Measurements from ENCODE around the gene MARK2.
A peak's percentile ranks its signal among the peaks of the same experiment; 100 is the strongest.

Gene MARK2

GRCh38 chr11:63929616-63930015 is 90.7 kb downstream of the MARK2 start:
- DNase-seq (ENCODE audit: low read depth), result no peak

- DNase-seq (ENCODE audit: low read depth), result no peak
These were observed 92.1 kb downstream of the MARK2 start for GRCh38 chr11:63931045-63931444.

- no peak for DNase-seq (ENCODE audit: low read depth)
These were observed 93.0 kb downstream of the MARK2 start for GRCh38 chr11:63931876-63932275.

- no peak for DNase-seq (ENCODE audit: low read depth)
These were observed 94.5 kb downstream of the MARK2 start for GRCh38 chr11:63933459-63933858.

- DNase-seq (ENCODE audit: low read depth), result no peak
These were observed 99.0 kb downstream of the MARK2 start for GRCh38 chr11:63937713-63938478.

- peak; percentile 86 for DNase-seq (ENCODE audit: low read depth)
These were observed 99.8 kb downstream of the MARK2 start, which contains the start of gene NAA40 for GRCh38 chr11:63938479-63939396. Gene NAA40 (plus strand): TSS chr11:63939002. CDS start chr11:63939097, 95 bp downstream.

GRCh38 chr11:63939397-63939891 is 100.5 kb downstream of the MARK2 start:
- no peak for DNase-seq (ENCODE audit: low read depth)

GRCh38 chr11:63940786-63941185 is 101.9 kb downstream of the MARK2 start:
- DNase-seq (ENCODE audit: low read depth), result no peak

- no peak for DNase-seq (ENCODE audit: low read depth)
These were observed 103.0 kb downstream of the MARK2 start for GRCh38 chr11:63941901-63942300.

- no peak for DNase-seq (ENCODE audit: low read depth)
These were observed 103.9 kb downstream of the MARK2 start for GRCh38 chr11:63942803-63943202.

- no peak for DNase-seq (ENCODE audit: low read depth)
These were observed 106.1 kb downstream of the MARK2 start for GRCh38 chr11:63944987-63945386.

- DNase-seq (ENCODE audit: low read depth), result no peak
These were observed 106.7 kb downstream of the MARK2 start for GRCh38 chr11:63945477-63946163.

- no peak for DNase-seq (ENCODE audit: low read depth)
These were observed 113.0 kb downstream of the MARK2 start for GRCh38 chr11:63951779-63952536.

- DNase-seq (ENCODE audit: low read depth), result no peak
These were observed 113.7 kb downstream of the MARK2 start for GRCh38 chr11:63952570-63952969.

GRCh38 chr11:63958008-63958407 is 119.1 kb downstream of the MARK2 start:
- no peak for DNase-seq (ENCODE audit: low read depth)

Data from stimulated activated CD8-positive, alpha-beta memory T cell treated with anti-CD3 and anti-CD28 coated beads, Interleukin-15, amount 100 ng/mL, for 24 hours (primary cell).